ENCODE measurements around the gene DSCAM. TPM values are rescaled to one million over a fixed set of nuclear protein-coding genes. Genes with fewer than 3 reads are reported as not detected.

Gene DSCAM
- total and polyA plus RNA-seq, 4 donors, result 0.02 to 0.25 (median 0.09) TPM

DNA sequence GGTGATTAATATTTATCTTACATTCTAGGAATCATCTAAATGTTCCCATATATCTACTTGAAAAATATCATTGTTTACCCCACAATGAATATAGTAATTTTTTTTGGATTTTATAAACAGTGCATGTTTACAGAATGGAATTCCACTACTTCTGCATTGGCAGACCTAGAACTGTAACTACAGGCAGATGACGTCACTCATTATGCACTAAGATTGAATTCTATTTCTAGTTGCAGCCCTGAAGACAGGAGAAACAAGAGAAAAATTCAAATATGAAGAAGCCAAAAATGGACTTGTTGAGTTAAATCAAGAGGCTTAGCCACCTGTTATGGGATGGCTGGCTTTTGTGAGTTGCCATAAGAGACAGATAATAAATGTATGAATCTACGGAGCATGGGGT, 615.0 kb downstream of the DSCAM start:
- no peaks in the 10 kb centered on the region for H3K4me1 ChIP-seq (ENCODE audit: control insufficient read depth in 5 of 5, insufficient read depth in 5 of 5, low read length in 5 of 5)
- H3K9me3 ChIP-seq (ENCODE audit: control insufficient read depth in 4 of 4, insufficient read depth in 3 of 4, low read length in 3 of 4), result peaks cover 0 to 2% (median 0%) of the 10 kb centered on the region in 4 donors
- DNase-seq (no peak), ATAC-seq (ENCODE audit: insufficient read depth, low FRiP score) (no peak)
- H3K4me3 ChIP-seq, result no peak overlapping the region
- H3K36me3 ChIP-seq (ENCODE audit: control insufficient read depth in 4 of 4, insufficient read depth in 4 of 4, low read length in 4 of 4), result no peaks in the 10 kb centered on the region
- WGBS, 2 donors, result 85 to 93% methylated on average over 2 of the region's 2 CpGs
- H3K27me3 ChIP-seq (ENCODE audit: control insufficient read depth in 3 of 3, insufficient read depth in 3 of 3, low read length in 2 of 3), result peaks cover 0 to 4% (median 0%) of the 10 kb centered on the region in 3 donors
- no peak overlapping the region for H3K9ac ChIP-seq (ENCODE audit: insufficient read depth in 1 of 2, low read length in 2 of 2)
- TF ChIP-seq CTCF (IDR thresholded peaks at IDR 0.05; ENCODE audit: control extremely low read depth, extremely low read depth), result no peak
- H3K27ac ChIP-seq (ENCODE audit: low read depth in 1 of 2, low read length in 1 of 2), result no peak overlapping the region

- Histone ChIP-seq H3K4me1 (ENCODE audit: control insufficient read depth in 5 of 5, insufficient read depth in 5 of 5, low read length in 5 of 5) (no peaks in the 10 kb centered on the region), H3K36me3 (ENCODE audit: control insufficient read depth in 4 of 4, insufficient read depth in 4 of 4, low read length in 4 of 4) (no peaks in the 10 kb centered on the region), H3K27me3 (ENCODE audit: control insufficient read depth in 3 of 3, insufficient read depth in 3 of 3, low read length in 2 of 3) (peaks cover 0 to 2% (median 0%) of the 10 kb centered on the region in 3 donors), H3K27ac (ENCODE audit: low read depth in 1 of 2, low read length in 1 of 2) (no peak overlapping the region), H3K9me3 (ENCODE audit: control insufficient read depth in 4 of 4, insufficient read depth in 3 of 4, low read length in 3 of 4) (no peaks in the 10 kb centered on the region), H3K4me3 (no peak overlapping the region), H3K9ac (ENCODE audit: insufficient read depth in 1 of 2, low read length in 2 of 2) (no peak overlapping the region)
- ATAC-seq (ENCODE audit: insufficient read depth, low FRiP score) (no peak), DNase-seq (no peak)
- 52 to 74% methylated on average over 1 of the region's 1 CpG for WGBS, 2 donors
- no peak for TF ChIP-seq CTCF (IDR thresholded peaks at IDR 0.05; ENCODE audit: control extremely low read depth, extremely low read depth)
Observed at GRCh38 chr21:40227096-40227495, 619.9 kb downstream of the DSCAM start.

- Histone ChIP-seq H3K4me1 (ENCODE audit: control insufficient read depth in 5 of 5, insufficient read depth in 5 of 5, low read length in 5 of 5) (no peaks in the 10 kb centered on the region), H3K36me3 (ENCODE audit: control insufficient read depth in 4 of 4, insufficient read depth in 4 of 4, low read length in 4 of 4) (no peaks in the 10 kb centered on the region), H3K27ac (ENCODE audit: low read depth in 1 of 2, low read length in 1 of 2) (no peak overlapping the region), H3K9me3 (ENCODE audit: control insufficient read depth in 4 of 4, insufficient read depth in 3 of 4, low read length in 3 of 4) (no peaks in the 10 kb centered on the region), H3K9ac (ENCODE audit: insufficient read depth in 1 of 2, low read length in 2 of 2) (no peak overlapping the region), H3K4me3 (no peak overlapping the region), H3K27me3 (ENCODE audit: control insufficient read depth in 3 of 3, insufficient read depth in 3 of 3, low read length in 2 of 3) (no peaks in the 10 kb centered on the region)
- 68 to 81% methylated on average over 2 of the region's 2 CpGs for WGBS, 2 donors
- DNase-seq (no peak), ATAC-seq (ENCODE audit: insufficient read depth, low FRiP score) (no peak)
- TF ChIP-seq CTCF (IDR thresholded peaks at IDR 0.05; ENCODE audit: control extremely low read depth, extremely low read depth), result no peak
Observed at GRCh38 chr21:40215941-40216340, 631.0 kb downstream of the DSCAM start.

GRCh38 chr21:40210251-40210650, 636.7 kb downstream of the DSCAM start:
- no peak overlapping the region for H3K27ac ChIP-seq (ENCODE audit: low read depth in 1 of 2, low read length in 1 of 2)

More at GRCh38 chr21:40210251-40210650, 636.7 kb downstream of the DSCAM start:
- Histone ChIP-seq H3K9me3 (ENCODE audit: control insufficient read depth in 4 of 4, insufficient read depth in 3 of 4, low read length in 3 of 4) (no peaks in the 10 kb centered on the region), H3K4me1 (ENCODE audit: control insufficient read depth in 5 of 5, insufficient read depth in 5 of 5, low read length in 5 of 5) (no peaks in the 10 kb centered on the region), H3K9ac (ENCODE audit: insufficient read depth in 1 of 2, low read length in 2 of 2) (no peak overlapping the region), H3K27me3 (ENCODE audit: control insufficient read depth in 3 of 3, insufficient read depth in 3 of 3, low read length in 2 of 3) (no peaks in the 10 kb centered on the region), H3K36me3 (ENCODE audit: control insufficient read depth in 4 of 4, insufficient read depth in 4 of 4, low read length in 4 of 4) (no peaks in the 10 kb centered on the region), H3K4me3 (no peak overlapping the region)
- DNase-seq, result no peak
- no peak for TF ChIP-seq CTCF (IDR thresholded peaks at IDR 0.05; ENCODE audit: control extremely low read depth, extremely low read depth)
- WGBS, 2 donors, result 90 to 95% methylated on average over 2 of the region's 2 CpGs
- no peak for ATAC-seq (ENCODE audit: insufficient read depth, low FRiP score)

Data from lung (tissue), 12 donors.